GM12891 (cell line): ENCODE results near the gene MAVS.

Experiments
- POLR2A ChIP-seq: IDR thresholded peaks from 2 replicates; pipeline ENCODE4 v1.6.1; 2011; ENCODE audit warnings: low read depth, low read length, control low read depth
- POLR2AphosphoS5 ChIP-seq: IDR thresholded peaks from 2 replicates; pipeline ENCODE4 v1.6.1; 2011; ENCODE audit warnings: low read depth, low read length, control low read depth
- TAF1 ChIP-seq: IDR thresholded peaks from 2 replicates; pipeline ENCODE4 v1.6.1; 2011; ENCODE audit warnings: low read depth, low read length, control low read depth

DNA sequence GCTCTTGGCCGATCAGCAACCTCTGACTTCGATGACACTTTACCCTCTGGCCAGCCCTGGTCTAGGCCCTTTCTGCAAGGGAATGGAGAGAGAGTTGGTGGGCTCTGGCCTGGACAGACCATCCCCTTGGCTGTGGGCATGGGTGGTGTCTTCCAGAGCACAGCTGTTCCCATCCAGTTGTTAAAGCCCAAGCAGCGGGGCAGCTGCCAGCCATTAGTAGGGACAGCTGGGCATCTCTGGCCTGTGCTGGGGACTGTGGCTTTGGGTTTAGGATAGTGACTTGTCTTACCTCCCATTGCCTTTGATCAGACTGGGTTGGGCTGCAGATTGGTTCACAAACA is 47.8 kb upstream of the MAVS start:
- TF ChIP-seq TAF1 (no peak), POLR2A (no peak), POLR2AphosphoS5 (no peak)
